GM06990 (cell line): ENCODE data around the gene BICD1.
A peak's percentile ranks its signal among the peaks of the same experiment; 100 is the strongest.

Source experiments
- DNase-seq: peaks from one replicate; pipeline ENCODE4 v3.0.0-alpha.2; 2011; ENCODE audit not compliant: insufficient read length; ENCODE audit errors: extremely low read depth
- H3K27me3 ChIP-seq: replicated peaks from 2 replicates; pipeline ENCODE4 v1.6.0; 2011; ENCODE audit warnings: low read length; ENCODE audit not compliant: control insufficient read depth, insufficient read depth
- H3K36me3 ChIP-seq: 2 replicates; pipeline ENCODE4 v1.5.1; 2011; ENCODE audit warnings: low read length; ENCODE audit not compliant: control insufficient read depth, insufficient read depth
- H3K4me3 ChIP-seq: replicated peaks from 2 replicates; pipeline ENCODE4 v1.5.1; 2011; ENCODE audit warnings: low read depth, mild to moderate bottlenecking, control low read depth, low read length
- CTCF ChIP-seq: IDR thresholded peaks from 2 replicates; pipeline ENCODE4 v1.5.1; 2011; ENCODE audit warnings: low read length, control low read depth, mild to moderate bottlenecking, inconsistent platforms; ENCODE audit not compliant: insufficient read depth, poor library complexity, severe bottlenecking

Gene BICD1

GRCh38 chr12:32395026-32395425 lies 288.4 kb downstream of the BICD1 start:
- DNase-seq = no peak
- Histone ChIP-seq H3K36me3 (no peaks in the 10 kb centered on the region), H3K4me3 (no peak overlapping the region), H3K27me3 (no peaks in the 10 kb centered on the region)
- no peak for TF ChIP-seq CTCF

- Histone ChIP-seq H3K4me3 (no peak overlapping the region), H3K36me3 (no peaks in the 10 kb centered on the region), H3K27me3 (no peaks in the 10 kb centered on the region)
- DNase-seq = no peak
- TF ChIP-seq CTCF = no peak
These were observed 291.0 kb downstream of the BICD1 start for GRCh38 chr12:32397696-32398095.

- no peaks in the 10 kb centered on the region for H3K36me3 ChIP-seq
- TF ChIP-seq CTCF = no peak
- H3K4me3 ChIP-seq = no peak overlapping the region
- no peaks in the 10 kb centered on the region for H3K27me3 ChIP-seq
- no peak for DNase-seq
These were observed 291.5 kb downstream of the BICD1 start for GRCh38 chr12:32398181-32398580.

GRCh38 chr12:32398816-32399369 lies 292.2 kb downstream of the BICD1 start:
- Histone ChIP-seq H3K4me3 (no peak overlapping the region; the same call in 1 of the 2 replicates), H3K36me3 (no peaks in the 10 kb centered on the region), H3K27me3 (no peaks in the 10 kb centered on the region)
- TF ChIP-seq CTCF = no peak
- DNase-seq = no peak

GRCh38 chr12:32399370-32400113 lies 292.9 kb downstream of the BICD1 start, which contains the start of gene FGD4:
TSS of gene FGD4 (plus strand) at chr12:32399558.
- TF ChIP-seq CTCF = peak; percentile 43
- DNase-seq = peak; percentile 73
- peak within 1 kb of the TSS; percentile 62 for H3K4me3 ChIP-seq
- H3K27me3 ChIP-seq = no peaks in the 10 kb centered on the region
- no peaks in the 10 kb centered on the region for H3K36me3 ChIP-seq
